ENCODE measurements around the gene PCNX1.
"Not testable (repeated sequence)": the region's sequence is repeated elsewhere in the genome, so short reads cannot be mapped to it uniquely, and the experiment has no call there.

The PCNX1 gene

DNA sequence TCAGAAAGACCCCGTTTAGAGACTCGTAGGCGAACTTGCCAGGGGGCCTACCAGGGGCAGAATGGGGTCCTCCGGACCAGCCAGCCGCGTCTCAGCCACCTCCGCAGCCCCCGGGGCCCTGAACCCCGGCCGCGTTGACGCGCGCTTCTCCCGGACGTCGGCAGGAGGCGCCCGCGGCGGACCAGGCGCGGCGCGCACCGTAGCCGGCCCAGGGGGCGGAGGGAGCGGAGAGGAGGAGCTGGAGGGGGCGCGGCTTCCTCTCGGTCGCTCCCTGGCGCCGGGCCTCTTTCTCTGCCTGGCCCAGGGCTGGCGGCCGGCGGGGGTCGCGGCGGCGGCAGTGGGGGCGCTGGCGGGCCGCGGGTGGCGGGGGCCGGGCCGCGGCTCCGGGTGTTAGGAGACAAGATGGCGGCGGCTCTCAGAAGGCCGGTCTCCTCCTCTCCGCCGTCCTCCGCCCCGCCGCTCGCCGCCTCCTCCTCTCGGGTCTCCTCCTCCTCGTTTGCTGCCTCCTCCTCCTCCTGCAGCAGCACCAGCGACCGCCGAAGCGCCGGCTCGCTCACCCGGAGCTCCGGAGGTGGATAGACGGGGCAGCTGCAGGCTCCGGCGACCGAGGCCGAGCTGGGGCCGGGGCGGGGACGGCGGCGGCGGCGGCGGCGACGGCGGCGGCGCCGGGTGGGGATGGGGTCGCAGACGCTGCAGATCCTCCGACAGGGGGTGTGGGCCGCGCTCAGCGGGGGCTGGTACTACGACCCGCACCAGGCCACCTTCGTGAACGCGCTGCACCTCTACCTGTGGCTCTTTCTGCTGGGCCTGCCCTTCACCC is at the start of gene PCNX1:
Gene PCNX1 (plus strand): TSS at position 284 of the 820 bp plus-strand sequence. CDS start 392 bp downstream, at position 676.
- Histone ChIP-seq H3K4me1 (ENCODE audit: control insufficient read depth, insufficient read depth, low read length) (peaks cover 11% of the 10 kb centered on the region), H3K36me3 (ENCODE audit: control insufficient read depth, insufficient read depth, low read length) (no peaks in the 10 kb centered on the region), H3K9me3 (ENCODE audit: control insufficient read depth, insufficient read depth, low read length) (no peaks in the 10 kb centered on the region), H3K27me3 (ENCODE audit: control insufficient read depth, insufficient read depth, low read length) (peaks cover 3% of the 10 kb centered on the region), H3K9ac (ENCODE audit: low read depth, low read length) (peak within 1 kb of the TSS; percentile 67), H3K4me3 (ENCODE audit: low read depth, low read length) (peak within 1 kb of the TSS; percentile 69)

- Histone ChIP-seq H3K4me3 (ENCODE audit: low read depth, low read length) (no peak overlapping the region), H3K4me1 (ENCODE audit: control insufficient read depth, insufficient read depth, low read length) (no peaks in the 10 kb centered on the region), H3K9ac (ENCODE audit: low read depth, low read length) (no peak overlapping the region), H3K27me3 (ENCODE audit: control insufficient read depth, insufficient read depth, low read length) (no peaks in the 10 kb centered on the region), H3K36me3 (ENCODE audit: control insufficient read depth, insufficient read depth, low read length) (no peaks in the 10 kb centered on the region), H3K9me3 (ENCODE audit: control insufficient read depth, insufficient read depth, low read length) (no peaks in the 10 kb centered on the region)
Observed at GRCh38 chr14:70857496-70857890, 49.8 kb upstream of the PCNX1 start.

DNA sequence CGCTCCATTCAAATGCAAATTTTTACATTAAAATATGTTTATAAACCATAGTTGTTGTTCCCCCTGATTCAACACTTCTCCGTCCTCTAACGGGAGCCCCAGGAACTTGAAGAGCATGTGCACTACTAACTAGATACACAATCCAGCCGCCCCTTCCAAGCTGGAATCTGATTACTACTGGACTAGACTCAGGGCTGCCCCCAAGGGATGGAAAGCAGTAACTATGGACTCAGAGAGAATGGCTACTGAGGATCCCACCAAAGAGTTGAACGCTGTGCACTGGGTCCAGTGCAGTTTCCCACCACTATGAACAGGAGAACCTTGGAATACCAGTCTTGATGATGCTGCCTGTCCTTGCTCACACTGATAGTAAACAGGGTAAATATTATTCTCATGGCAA is 48.6 kb upstream of the PCNX1 start:
- no peaks in the 10 kb centered on the region for H3K9me3 ChIP-seq (ENCODE audit: control insufficient read depth, insufficient read depth, low read length)
- no peak overlapping the region for H3K9ac ChIP-seq (ENCODE audit: low read depth, low read length)
- no peak overlapping the region for H3K4me3 ChIP-seq (ENCODE audit: low read depth, low read length)
- H3K36me3 ChIP-seq (ENCODE audit: control insufficient read depth, insufficient read depth, low read length), result no peaks in the 10 kb centered on the region
- no peaks in the 10 kb centered on the region for H3K27me3 ChIP-seq (ENCODE audit: control insufficient read depth, insufficient read depth, low read length)
- no peaks in the 10 kb centered on the region for H3K4me1 ChIP-seq (ENCODE audit: control insufficient read depth, insufficient read depth, low read length)

DNA sequence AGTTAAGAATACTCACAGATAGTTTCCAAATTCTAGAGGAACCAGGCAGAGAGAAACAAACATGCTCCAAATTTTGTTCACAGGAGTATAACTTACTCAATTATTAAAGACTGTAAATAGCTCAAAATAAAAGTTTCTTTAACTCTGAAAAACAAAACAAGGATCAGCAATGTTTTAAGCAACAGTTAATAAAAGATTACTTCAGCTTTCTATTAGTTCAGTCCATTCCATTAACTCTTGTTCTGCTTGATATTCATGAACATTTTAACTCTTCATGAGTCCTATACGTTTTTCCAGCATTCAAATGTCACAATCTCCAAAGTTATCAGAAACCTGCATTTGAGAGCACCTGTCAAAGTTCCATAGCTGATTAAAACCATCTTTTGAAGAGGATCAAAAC is 40.3 kb upstream of the PCNX1 start:
- not testable (repeated sequence) for H3K4me1 ChIP-seq (ENCODE audit: control insufficient read depth, insufficient read depth, low read length); H3K27me3 ChIP-seq (ENCODE audit: control insufficient read depth, insufficient read depth, low read length); H3K9ac ChIP-seq (ENCODE audit: low read depth, low read length); H3K9me3 ChIP-seq (ENCODE audit: control insufficient read depth, insufficient read depth, low read length); H3K4me3 ChIP-seq (ENCODE audit: low read depth, low read length); H3K36me3 ChIP-seq (ENCODE audit: control insufficient read depth, insufficient read depth, low read length)

GRCh38 chr14:70871001-70871400 is 36.3 kb upstream of the PCNX1 start:
- no peaks in the 10 kb centered on the region for H3K4me1 ChIP-seq (ENCODE audit: control insufficient read depth, insufficient read depth, low read length)
- H3K36me3 ChIP-seq (ENCODE audit: control insufficient read depth, insufficient read depth, low read length), result no peaks in the 10 kb centered on the region
- H3K9ac ChIP-seq (ENCODE audit: low read depth, low read length), result no peak overlapping the region
- no peak overlapping the region for H3K4me3 ChIP-seq (ENCODE audit: low read depth, low read length)
- H3K9me3 ChIP-seq (ENCODE audit: control insufficient read depth, insufficient read depth, low read length), result no peaks in the 10 kb centered on the region
- no peaks in the 10 kb centered on the region for H3K27me3 ChIP-seq (ENCODE audit: control insufficient read depth, insufficient read depth, low read length)

- no peaks in the 10 kb centered on the region for H3K36me3 ChIP-seq (ENCODE audit: control insufficient read depth, insufficient read depth, low read length)
- H3K9ac ChIP-seq (ENCODE audit: low read depth, low read length), result no peak overlapping the region
- no peak overlapping the region for H3K4me3 ChIP-seq (ENCODE audit: low read depth, low read length)
- no peaks in the 10 kb centered on the region for H3K9me3 ChIP-seq (ENCODE audit: control insufficient read depth, insufficient read depth, low read length)
- H3K27me3 ChIP-seq (ENCODE audit: control insufficient read depth, insufficient read depth, low read length), result no peaks in the 10 kb centered on the region
- no peaks in the 10 kb centered on the region for H3K4me1 ChIP-seq (ENCODE audit: control insufficient read depth, insufficient read depth, low read length)
Observed at GRCh38 chr14:70871863-70872677, 35.2 kb upstream of the PCNX1 start.

GRCh38 chr14:70872678-70873020 is 34.6 kb upstream of the PCNX1 start:
- Histone ChIP-seq H3K9me3 (ENCODE audit: control insufficient read depth, insufficient read depth, low read length) (no peaks in the 10 kb centered on the region), H3K4me3 (ENCODE audit: low read depth, low read length) (no peak overlapping the region), H3K9ac (ENCODE audit: low read depth, low read length) (no peak overlapping the region), H3K27me3 (ENCODE audit: control insufficient read depth, insufficient read depth, low read length) (no peaks in the 10 kb centered on the region), H3K4me1 (ENCODE audit: control insufficient read depth, insufficient read depth, low read length) (no peaks in the 10 kb centered on the region), H3K36me3 (ENCODE audit: control insufficient read depth, insufficient read depth, low read length) (no peaks in the 10 kb centered on the region)

GRCh38 chr14:70873627-70874026 is 33.6 kb upstream of the PCNX1 start:
- H3K9me3 ChIP-seq (ENCODE audit: control insufficient read depth, insufficient read depth, low read length), result no peaks in the 10 kb centered on the region
- H3K9ac ChIP-seq (ENCODE audit: low read depth, low read length), result no peak overlapping the region
- H3K4me1 ChIP-seq (ENCODE audit: control insufficient read depth, insufficient read depth, low read length), result no peaks in the 10 kb centered on the region
- H3K27me3 ChIP-seq (ENCODE audit: control insufficient read depth, insufficient read depth, low read length), result no peaks in the 10 kb centered on the region
- no peak overlapping the region for H3K4me3 ChIP-seq (ENCODE audit: low read depth, low read length)
- H3K36me3 ChIP-seq (ENCODE audit: control insufficient read depth, insufficient read depth, low read length), result no peaks in the 10 kb centered on the region

DNA sequence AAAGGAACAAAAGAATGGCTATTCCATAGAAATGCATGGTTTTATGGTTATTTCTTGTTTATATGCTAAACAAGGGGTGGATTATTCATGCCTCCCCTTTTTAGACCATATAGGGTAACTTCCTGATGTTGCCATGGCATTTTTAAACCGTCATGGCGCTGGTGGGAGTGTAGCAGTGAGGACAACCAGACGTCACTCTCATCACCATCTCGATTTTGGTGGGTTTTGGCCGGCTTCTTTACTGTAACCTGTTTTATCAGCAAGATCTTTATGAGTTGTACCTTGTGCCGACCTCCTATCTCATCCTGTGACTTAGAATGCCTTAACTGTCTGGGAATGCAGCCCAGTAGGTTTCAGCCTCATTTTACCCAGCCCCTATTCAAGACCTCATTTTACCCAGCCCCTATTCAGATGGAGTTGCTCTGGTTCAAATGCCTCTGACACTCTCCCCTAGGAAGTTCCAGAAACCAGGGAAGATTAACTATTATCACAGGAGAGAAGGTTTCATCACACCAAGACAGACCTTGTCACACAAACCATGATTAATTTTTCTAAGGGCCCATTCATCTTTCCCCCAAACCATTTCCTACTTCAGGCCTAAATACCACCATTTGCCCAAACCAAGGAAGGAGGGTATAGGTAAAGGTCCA is 31.3 kb upstream of the PCNX1 start:
- not testable (repeated sequence) for H3K36me3 ChIP-seq (ENCODE audit: control insufficient read depth, insufficient read depth, low read length); H3K9ac ChIP-seq (ENCODE audit: low read depth, low read length); H3K4me1 ChIP-seq (ENCODE audit: control insufficient read depth, insufficient read depth, low read length); H3K27me3 ChIP-seq (ENCODE audit: control insufficient read depth, insufficient read depth, low read length); H3K4me3 ChIP-seq (ENCODE audit: low read depth, low read length); H3K9me3 ChIP-seq (ENCODE audit: control insufficient read depth, insufficient read depth, low read length)

- no peak overlapping the region for H3K4me3 ChIP-seq (ENCODE audit: low read depth, low read length)
- H3K27me3 ChIP-seq (ENCODE audit: control insufficient read depth, insufficient read depth, low read length), result no peaks in the 10 kb centered on the region
- no peaks in the 10 kb centered on the region for H3K36me3 ChIP-seq (ENCODE audit: control insufficient read depth, insufficient read depth, low read length)
- H3K9me3 ChIP-seq (ENCODE audit: control insufficient read depth, insufficient read depth, low read length), result no peaks in the 10 kb centered on the region
- no peak overlapping the region for H3K9ac ChIP-seq (ENCODE audit: low read depth, low read length)
- H3K4me1 ChIP-seq (ENCODE audit: control insufficient read depth, insufficient read depth, low read length), result no peaks in the 10 kb centered on the region
Observed at GRCh38 chr14:70879448-70879847, 27.8 kb upstream of the PCNX1 start.

- H3K36me3 ChIP-seq (ENCODE audit: control insufficient read depth, insufficient read depth, low read length); H3K27me3 ChIP-seq (ENCODE audit: control insufficient read depth, insufficient read depth, low read length); H3K9me3 ChIP-seq (ENCODE audit: control insufficient read depth, insufficient read depth, low read length); H3K4me1 ChIP-seq (ENCODE audit: control insufficient read depth, insufficient read depth, low read length); H3K9ac ChIP-seq (ENCODE audit: low read depth, low read length); H3K4me3 ChIP-seq (ENCODE audit: low read depth, low read length): not testable (repeated sequence)
Observed at GRCh38 chr14:70880888-70881287, 26.4 kb upstream of the PCNX1 start.
